K562 (cell line): ENCODE measurements around the gene APC. TPM values are rescaled to one million over a fixed set of nuclear protein-coding genes. Genes with fewer than 3 reads are reported as not detected.

Experiments
- BHLHE40 ChIP-seq: IDR thresholded peaks from 2 replicates; pipeline ENCODE4 v1.6.1; 2011; ENCODE audit warnings: low read length, improper control_type of control experiment
- CBFA2T2 ChIP-seq: fragments of 450-650 bp; conservative IDR thresholded peaks from 2 replicates; pipeline ENCODE4 v1.6.1; 2017; ENCODE audit warnings: mild to moderate bottlenecking
- EHMT2 ChIP-seq: fragments of 450-650 bp; IDR thresholded peaks from 2 replicates; pipeline ENCODE4 v1.6.1; 2018; ENCODE audit warnings: antibody characterized with exemption
- HCFC1 ChIP-seq: IDR thresholded peaks from 2 replicates; pipeline ENCODE4 v1.6.1; 2012; ENCODE audit warnings: low read depth, low read length, improper control_type of control experiment
- HLTF ChIP-seq: fragments of 450-650 bp; IDR thresholded peaks from 2 replicates; pipeline ENCODE4 v1.6.1; 2016
- ILF3 ChIP-seq: fragments of 450-650 bp; IDR thresholded peaks from 2 replicates; pipeline ENCODE4 v1.6.1; 2018; ENCODE audit warnings: antibody characterized with exemption, mild to moderate bottlenecking, moderate library complexity, borderline replicate concordance
- JUND ChIP-seq, 2 experiments: IDR thresholded peaks; 2 replicates in 1 of 2; 3 replicates in 1 of 2; pipeline ENCODE4 v1.6.1; 2011; ENCODE audit warnings: borderline replicate concordance in 2 of 2, low read depth in 2 of 2, low read length in 2 of 2, improper control_type of control experiment in 1 of 2, missing biosample characterization in 1 of 2, missing genetic modification characterization in 1 of 2, missing genetic modification reagents in 1 of 2
- MYC ChIP-seq, 2 experiments: fragments of 250-450 bp in 1 of 2; sonication (Bioruptor Pico) in 1 of 2; IDR thresholded peaks; 2 replicates each; pipeline versions ENCODE4 v1.5.1 to v1.6.1; 2012 to 2021; ENCODE audit warnings: low read depth in 2 of 2, borderline replicate concordance in 1 of 2, improper control_type of control experiment in 1 of 2, low read length in 1 of 2, mild to moderate bottlenecking in 1 of 2, moderate library complexity in 1 of 2
- PBX2 ChIP-seq, 2 experiments: IDR thresholded peaks in 1 of 2; conservative IDR thresholded peaks in 1 of 2; 2 replicates each; pipeline ENCODE4 v1.6.1; 2016; ENCODE audit warnings: low read depth in 2 of 2, mild to moderate bottlenecking in 1 of 2, missing compliant biosample characterization in 1 of 2, missing genetic modification characterization in 1 of 2, moderate library complexity in 1 of 2
- POLR2H ChIP-seq: IDR thresholded peaks from 2 replicates; pipeline ENCODE4 v1.6.1; 2016; ENCODE audit warnings: missing genetic modification characterization, low read depth, mild to moderate bottlenecking, control low read depth, missing compliant biosample characterization, moderate library complexity
- RAD51 ChIP-seq: fragments of 450-650 bp; IDR thresholded peaks from 2 replicates; pipeline ENCODE4 v1.7.1; 2016; ENCODE audit warnings: low read depth, mild to moderate bottlenecking, borderline replicate concordance
- STAT5A ChIP-seq: IDR thresholded peaks from 2 replicates; pipeline ENCODE4 v1.6.1; 2012; ENCODE audit warnings: low read length, inconsistent platforms, borderline replicate concordance
- USF2 ChIP-seq: sonication (generic); formaldehyde crosslinking; IDR thresholded peaks from 2 replicates; pipeline ENCODE4 v1.5.0; 2020; ENCODE audit warnings: missing genetic modification reagents
- ZFP1 ChIP-seq: fragments of 450-650 bp; formaldehyde crosslinking; IDR thresholded peaks from 2 replicates; pipeline ENCODE4 v1.4.0; 2020; ENCODE audit warnings: mild to moderate bottlenecking, mixed read lengths
- ZNF76 ChIP-seq: fragments of 250-450 bp; sonication (Bioruptor Pico); IDR thresholded peaks from 2 replicates; pipeline ENCODE4 v1.4.0; 2020; ENCODE audit warnings: mild to moderate bottlenecking, moderate library complexity, borderline replicate concordance
- polyA plus RNA-seq, 8 experiments: library from polyadenylated mRNA; depleted of rRNA in 4 of 8; stranded (reverse) in 5 of 8; unstranded in 3 of 8; fragments of >200 nt; fragmentation: Nextera tagmentation in 2 of 8; fragmentation: Illumina TruSeq in 1 of 8; extraction: Ambion mirVana in 2 of 8; extraction: Trizol in 1 of 8; gene quantifications; 2 replicates each; pipeline versions ENCODE4 v1.2.1 to v1.2.3, GENCODE V29; 2011 to 2014; ENCODE audit warnings: inconsistent platforms in 1 of 8, missing spikeins in 1 of 8
- total RNA-seq, 7 experiments: library from RNA; depleted of rRNA in 6 of 7; stranded (reverse); fragments of >200 nt in 6 of 7; fragmentation: Illumina TruSeq in 2 of 7; extraction: Trizol in 2 of 7; gene quantifications; 2 replicates each; pipeline versions ENCODE4 v1.2.1 to v1.2.3, GENCODE V29; 2011 to 2021; ENCODE audit warnings: low replicate concordance in 1 of 7

The APC gene
- total and polyA plus RNA-seq, 9 of the 15 experiments (the other 6 are each of a cell fraction or from before 2014, with no cell fraction given), result 5.7 to 29.5 (median 15.4) TPM

GRCh38 chr5:112742424-112742823 is 4.7 kb downstream of the APC start (continued):
- TF ChIP-seq HCFC1, result 0 out of 2 replicates have a peak, but pooled peaks have one; percentile 9
- TF ChIP-seq BHLHE40, result peak; percentile 46; the same call in 1 of the 2 replicates
- TF ChIP-seq PBX2 (CRISPR knock-in tag; IDR thresholded peaks at IDR 0.05; ENCODE audit: low read depth), result no peak
- TF ChIP-seq PBX2 (tag; conservative IDR thresholded peaks at IDR 0.05; ENCODE audit: low read depth), result peak; percentile 60
- TF ChIP-seq HLTF, result no peak
- peak; percentile 92 for TF ChIP-seq USF2 (CRISPR knock-in tag)
- TF ChIP-seq ZNF76 (CRISPR knock-in tag), result no peak
- TF ChIP-seq JUND (IDR thresholded peaks at IDR 0.05; ENCODE audit: borderline replicate concordance, low read depth, low read length), result peak; percentile 44; the same call in 1 of the 2 replicates
- TF ChIP-seq JUND (tag; IDR thresholded peaks at IDR 0.05; ENCODE audit: borderline replicate concordance, low read depth, low read length), result peak; percentile 50; the same call in 2 of the 3 replicates
- peak; percentile 9; the same call in 1 of the 2 replicates for TF ChIP-seq STAT5A
- 0 out of 2 replicates have a peak, but pooled peaks have one; percentile 47 for TF ChIP-seq ILF3
- TF ChIP-seq RAD51, result peak; percentile 91
- TF ChIP-seq CBFA2T2, result peak; percentile 30
- TF ChIP-seq POLR2H, result 0 out of 2 replicates have a peak, but pooled peaks have one; percentile 1
- no peak; the same call in 1 of the 2 replicates for TF ChIP-seq MYC (IDR thresholded peaks at IDR 0.05; ENCODE audit: low read depth, low read length)
- TF ChIP-seq MYC (CRISPR knock-in tag; IDR thresholded peaks at IDR 0.05; ENCODE audit: borderline replicate concordance, low read depth), result no peak
- TF ChIP-seq ZFP1 (CRISPR knock-in tag), result no peak
- peak; percentile 44; the same call in 1 of the 2 replicates for TF ChIP-seq EHMT2
